Upper lobe of left lung (tissue), 4 donors: ENCODE data around the gene AGK.

ENCODE experiments used
- POLR2A ChIP-seq, 4 donors: fragments of 450-650 bp; IDR thresholded peaks; one replicate each; pipeline ENCODE4 v1.5.1; 2016 to 2017; ENCODE audit warnings: antibody characterized with exemption in 4 of 4, mild to moderate bottlenecking in 2 of 4
- POLR2AphosphoS5 ChIP-seq, 2 donors: sonication (generic); formaldehyde crosslinking; IDR thresholded peaks; one replicate each; pipeline ENCODE4 v1.5.1; 2017; ENCODE audit warnings: antibody characterized with exemption in 2 of 2
- TF ChIP-seq, protein P1 (sequence below), 6 experiments: fragments of 450-650 bp in 4 of 6; fragments of 200-600 bp in 2 of 6; sonication (generic) in 2 of 6; IDR thresholded peaks; one replicate each; pipeline ENCODE4 v1.5.1; 2016 to 2019; ENCODE audit warnings: antibody characterized with exemption in 6 of 6

DNA sequence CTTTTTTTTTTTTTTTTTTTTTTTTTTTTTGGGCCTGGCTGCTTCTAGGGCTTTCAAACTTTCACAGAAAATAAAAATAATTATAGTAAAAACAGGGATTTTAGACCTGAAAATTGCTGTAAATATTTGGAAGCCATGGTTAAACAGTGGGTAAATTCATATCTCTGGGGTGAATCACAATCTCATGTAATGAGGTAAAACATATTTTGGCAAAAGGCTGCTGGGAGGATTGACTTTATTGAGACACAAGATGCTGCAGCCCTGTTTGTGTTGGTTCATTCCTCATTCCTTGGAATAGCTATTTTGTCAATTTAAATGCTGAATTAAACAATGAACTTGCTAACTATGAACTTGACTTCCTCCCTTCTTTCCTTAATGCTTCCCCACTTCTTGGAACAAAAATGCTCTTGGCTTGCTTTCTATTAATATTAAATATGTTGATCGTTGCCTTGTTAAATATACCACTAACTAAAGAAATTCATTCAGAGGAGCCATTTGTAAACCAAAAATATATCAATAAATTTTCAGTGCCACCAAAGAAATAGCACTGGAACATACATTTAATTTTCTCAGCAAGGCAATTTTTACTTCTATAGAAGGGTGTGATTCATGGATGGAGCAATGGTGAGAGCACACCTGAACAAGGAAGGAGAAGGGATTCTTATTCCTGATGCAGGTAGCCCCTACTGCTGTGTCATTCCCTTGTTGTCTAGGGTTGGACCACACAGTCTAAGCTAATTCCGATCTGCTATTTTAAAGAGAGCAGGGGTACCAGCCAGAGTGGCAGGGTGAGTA lies 24.6 kb downstream of the AGK start:
- TF ChIP-seq POLR2A (IDR thresholded peaks at IDR 0.05) (no peak), POLR2AphosphoS5 (IDR thresholded peaks at IDR 0.05) (no peak)
- TF ChIP-seq, protein P1, sequence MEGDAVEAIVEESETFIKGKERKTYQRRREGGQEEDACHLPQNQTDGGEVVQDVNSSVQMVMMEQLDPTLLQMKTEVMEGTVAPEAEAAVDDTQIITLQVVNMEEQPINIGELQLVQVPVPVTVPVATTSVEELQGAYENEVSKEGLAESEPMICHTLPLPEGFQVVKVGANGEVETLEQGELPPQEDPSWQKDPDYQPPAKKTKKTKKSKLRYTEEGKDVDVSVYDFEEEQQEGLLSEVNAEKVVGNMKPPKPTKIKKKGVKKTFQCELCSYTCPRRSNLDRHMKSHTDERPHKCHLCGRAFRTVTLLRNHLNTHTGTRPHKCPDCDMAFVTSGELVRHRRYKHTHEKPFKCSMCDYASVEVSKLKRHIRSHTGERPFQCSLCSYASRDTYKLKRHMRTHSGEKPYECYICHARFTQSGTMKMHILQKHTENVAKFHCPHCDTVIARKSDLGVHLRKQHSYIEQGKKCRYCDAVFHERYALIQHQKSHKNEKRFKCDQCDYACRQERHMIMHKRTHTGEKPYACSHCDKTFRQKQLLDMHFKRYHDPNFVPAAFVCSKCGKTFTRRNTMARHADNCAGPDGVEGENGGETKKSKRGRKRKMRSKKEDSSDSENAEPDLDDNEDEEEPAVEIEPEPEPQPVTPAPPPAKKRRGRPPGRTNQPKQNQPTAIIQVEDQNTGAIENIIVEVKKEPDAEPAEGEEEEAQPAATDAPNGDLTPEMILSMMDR (IDR thresholded peaks at IDR 0.05): no peak
